Measurements from ENCODE around the gene ZNF518A.
A peak's percentile ranks its signal among the peaks of the same experiment; 100 is the strongest.

Gene ZNF518A

GRCh38 chr10:96129387-96130325, at the start of gene ZNF518A:
Gene ZNF518A (plus strand): TSS chr10:96130297. CDS start chr10:96156323, 26,026 bp downstream.
- DNase-seq = peak; percentile 91

- peak; percentile 53 for DNase-seq
These were observed 47.9 kb upstream of the ZNF518A start for GRCh38 chr10:96082153-96082552.

- DNase-seq = no peak
These were observed 47.3 kb upstream of the ZNF518A start for GRCh38 chr10:96082748-96083147.

GRCh38 chr10:96089116-96089515, 41.0 kb upstream of the ZNF518A start:
- no peak for DNase-seq

- DNase-seq = peak; percentile 92
These were observed 40.2 kb upstream of the ZNF518A start for GRCh38 chr10:96089670-96090462.

GRCh38 chr10:96090463-96090800, 39.7 kb upstream of the ZNF518A start:
- DNase-seq = no peak

GRCh38 chr10:96092999-96093767, 36.9 kb upstream of the ZNF518A start:
- DNase-seq = no peak

GRCh38 chr10:96093948-96094347, 36.1 kb upstream of the ZNF518A start:
- DNase-seq = no peak

GRCh38 chr10:96096958-96097357, 33.1 kb upstream of the ZNF518A start:
- DNase-seq = no peak

- DNase-seq = no peak
These were observed 32.2 kb upstream of the ZNF518A start for GRCh38 chr10:96097865-96098264.

- no peak for DNase-seq
These were observed 22.5 kb upstream of the ZNF518A start for GRCh38 chr10:96107623-96108038.

GRCh38 chr10:96112531-96112930, 17.6 kb upstream of the ZNF518A start:
- no peak for DNase-seq

- peak; percentile 34 for DNase-seq
These were observed 11.3 kb upstream of the ZNF518A start for GRCh38 chr10:96118604-96119450.

- DNase-seq = no peak
These were observed 7.3 kb upstream of the ZNF518A start for GRCh38 chr10:96122824-96123223.

GRCh38 chr10:96124230-96125141, 5.6 kb upstream of the ZNF518A start:
- DNase-seq = peak; percentile 59

- no peak for DNase-seq
These were observed 5.0 kb upstream of the ZNF518A start for GRCh38 chr10:96125142-96125515.

GRCh38 chr10:96130326-96130995, 364 bp downstream of the ZNF518A start:
- DNase-seq = peak; percentile 90

GRCh38 chr10:96131621-96132020, 1.5 kb downstream of the ZNF518A start:
- DNase-seq = no peak

GRCh38 chr10:96133135-96133534, 3.0 kb downstream of the ZNF518A start:
- no peak for DNase-seq

GRCh38 chr10:96136810-96137209, 6.7 kb downstream of the ZNF518A start:
- DNase-seq = no peak
